ENCODE results near the gene PIK3CB.

Gene PIK3CB

GRCh38 chr3:138862924-138863775, 28.4 kb upstream of the PIK3CB start (continued):
- peak; percentile 51; the same call in 1 of the 2 replicates for TF ChIP-seq MZF1 (tag by site-specific recombination; IDR thresholded peaks at IDR 0.05; ENCODE audit: borderline replicate concordance)
- 0 out of 2 replicates have a peak, but pooled peaks have one; percentile 38 for TF ChIP-seq ZFHX2 (tag by site-specific recombination; conservative IDR thresholded peaks at IDR 0.05)
- peak; percentile 36; the same call in 1 of the 2 replicates for TF ChIP-seq ZNF335 (tag by site-specific recombination; conservative IDR thresholded peaks at IDR 0.05)
- TF ChIP-seq ZNF561 (tag by site-specific recombination; IDR thresholded peaks at IDR 0.05; ENCODE audit: borderline replicate concordance): no peak
- no peak for TF ChIP-seq ZNF324 (tag by site-specific recombination; IDR thresholded peaks at IDR 0.05)
- TF ChIP-seq ZNF837 (tag by site-specific recombination; IDR thresholded peaks at IDR 0.05): no peak
- TF ChIP-seq ZBTB7A (tag by site-specific recombination; IDR thresholded peaks at IDR 0.05; ENCODE audit: low read depth): no peak
- TF ChIP-seq GFI1B (tag by site-specific recombination; IDR thresholded peaks at IDR 0.05): 0 out of 2 replicates have a peak, but pooled peaks have one; percentile 30

- ChIA-PET POLR2A (interaction anchor here (1.7 kb wide), 1 partner anchor 13 kb away, joined by 5 read pairs; no protein-coding TSS in a partner anchor), CTCF (interaction anchor here (0.6 to 1.3 kb wide), 3 partner anchors 9 to 164 kb away, joined by 3 to 5 read pairs (median 3); no protein-coding TSS in a partner anchor)
- Histone ChIP-seq H3K36me3 (ENCODE audit: control insufficient read depth in 2 of 2, insufficient read depth in 1 of 2, low read length in 2 of 2) (no peaks in the 10 kb centered on the region), H3K27ac (ENCODE audit: extremely low read depth, low read depth, low read length) (no peak overlapping the region), H3K9me3 (ENCODE audit: control insufficient read depth, insufficient read depth, low read depth, low read length) (no peaks in the 10 kb centered on the region), H3K4me3 (ENCODE audit: low read depth, low read length) (no peak overlapping the region), H3K4me1 (ENCODE audit: control insufficient read depth, insufficient read depth, low read length) (no peaks in the 10 kb centered on the region)
- no peak for TF ChIP-seq BCL11B (tag by site-specific recombination; IDR thresholded peaks at IDR 0.05; ENCODE audit: low read depth)
- peak; percentile 38; the same call in 1 of the 2 replicates for TF ChIP-seq ZNF335 (tag by site-specific recombination; conservative IDR thresholded peaks at IDR 0.05)
- TF ChIP-seq ZNF600 (tag by site-specific recombination; IDR thresholded peaks at IDR 0.05): no peak
- TF ChIP-seq EGR2 (tag by site-specific recombination; IDR thresholded peaks at IDR 0.05; ENCODE audit: low read depth): peak; percentile 54
- peak; percentile 79 for TF ChIP-seq ZFHX2 (tag by site-specific recombination; conservative IDR thresholded peaks at IDR 0.05)
Measured at GRCh38 chr3:138862531-138862923, 27.8 kb upstream of the PIK3CB start.

GRCh38 chr3:138861798-138862197, 27.1 kb upstream of the PIK3CB start:
- Histone ChIP-seq H3K4me1 (ENCODE audit: control insufficient read depth, insufficient read depth, low read length) (no peaks in the 10 kb centered on the region), H3K4me3 (ENCODE audit: low read depth, low read length) (no peak overlapping the region), H3K36me3 (ENCODE audit: control insufficient read depth in 2 of 2, insufficient read depth in 1 of 2, low read length in 2 of 2) (no peaks in the 10 kb centered on the region), H3K27ac (ENCODE audit: extremely low read depth, low read depth, low read length) (no peak overlapping the region), H3K9me3 (ENCODE audit: control insufficient read depth, insufficient read depth, low read depth, low read length) (no peaks in the 10 kb centered on the region)
- CTCF ChIA-PET: no interaction called here
- POLR2A ChIA-PET: no interaction called here
- no peak for TF ChIP-seq ZNF391 (tag by site-specific recombination; IDR thresholded peaks at IDR 0.05; ENCODE audit: borderline replicate concordance, low read depth)
- peak; percentile 48 for TF ChIP-seq SCRT2 (tag by site-specific recombination; IDR thresholded peaks at IDR 0.05)
- no peak for TF ChIP-seq ZNF112 (tag by site-specific recombination; IDR thresholded peaks at IDR 0.05)
- 0 out of 2 replicates have a peak, but pooled peaks have one; percentile 14 for TF ChIP-seq PRDM10 (tag by site-specific recombination; IDR thresholded peaks at IDR 0.05)
- TF ChIP-seq ZFHX2 (tag by site-specific recombination; conservative IDR thresholded peaks at IDR 0.05): peak; percentile 53
- no peak for TF ChIP-seq ZNF354C (tag by site-specific recombination; IDR thresholded peaks at IDR 0.05; ENCODE audit: borderline replicate concordance, low read depth)
- TF ChIP-seq EGR2 (tag by site-specific recombination; IDR thresholded peaks at IDR 0.05; ENCODE audit: low read depth): peak; percentile 40; the same call in 1 of the 2 replicates
- TF ChIP-seq ZNF10 (tag by site-specific recombination; IDR thresholded peaks at IDR 0.05): no peak
- TF ChIP-seq ZNF121 (tag by site-specific recombination; IDR thresholded peaks at IDR 0.05): no peak
- TF ChIP-seq YY1 (tag by site-specific recombination; IDR thresholded peaks at IDR 0.05): no peak
- no peak for TF ChIP-seq SP2 (tag by site-specific recombination; IDR thresholded peaks at IDR 0.05)

All from HEK293 (cell line).